Fibroblast of skin of back (primary cell): ENCODE data around the gene TTLL12.

Experiments used
- DNase-seq: peaks from one replicate; pipeline ENCODE4 v3.0.0-alpha.2; 2013

TTLL12 gene

DNA sequence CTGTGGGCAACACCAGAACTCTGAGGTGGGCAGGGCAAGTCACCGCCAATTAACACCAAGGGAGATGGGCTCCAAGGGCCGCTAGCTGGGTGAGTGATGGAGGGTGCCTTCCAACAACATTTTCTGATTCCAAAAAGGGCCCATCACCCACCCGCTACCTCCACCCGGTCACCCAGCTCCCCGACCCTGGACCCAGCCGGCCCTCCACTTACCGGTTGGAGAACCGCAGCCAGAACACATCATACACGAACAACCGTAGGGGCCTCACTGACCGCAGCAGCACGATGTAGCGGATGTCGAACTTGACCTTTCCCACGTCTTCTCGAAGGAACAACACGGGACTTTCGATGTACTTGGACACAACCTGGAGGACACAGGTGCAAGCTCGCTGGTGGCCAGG is 14.7 kb downstream of the TTLL12 start:
- no peak for DNase-seq

DNA sequence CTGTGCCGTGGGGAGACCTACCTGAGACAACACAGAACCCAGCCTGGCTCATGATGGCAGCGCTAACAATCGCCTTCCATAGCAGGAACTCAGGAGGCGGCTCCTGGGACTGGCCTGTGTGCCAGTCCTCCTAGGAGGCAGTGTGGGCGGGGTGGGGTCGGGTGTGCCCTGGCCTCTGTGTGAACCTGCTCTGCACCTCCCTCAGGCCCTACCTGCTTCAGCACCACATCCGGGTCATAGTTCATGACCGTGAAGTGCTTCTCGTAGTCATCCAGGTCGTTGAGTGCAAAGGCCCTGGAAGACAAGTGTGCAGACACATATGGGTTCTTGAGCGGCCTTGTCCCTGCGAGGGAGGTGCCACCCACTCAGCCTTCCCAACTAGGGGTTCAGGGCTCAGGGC is 15.3 kb downstream of the TTLL12 start:
- DNase-seq = no peak

DNA sequence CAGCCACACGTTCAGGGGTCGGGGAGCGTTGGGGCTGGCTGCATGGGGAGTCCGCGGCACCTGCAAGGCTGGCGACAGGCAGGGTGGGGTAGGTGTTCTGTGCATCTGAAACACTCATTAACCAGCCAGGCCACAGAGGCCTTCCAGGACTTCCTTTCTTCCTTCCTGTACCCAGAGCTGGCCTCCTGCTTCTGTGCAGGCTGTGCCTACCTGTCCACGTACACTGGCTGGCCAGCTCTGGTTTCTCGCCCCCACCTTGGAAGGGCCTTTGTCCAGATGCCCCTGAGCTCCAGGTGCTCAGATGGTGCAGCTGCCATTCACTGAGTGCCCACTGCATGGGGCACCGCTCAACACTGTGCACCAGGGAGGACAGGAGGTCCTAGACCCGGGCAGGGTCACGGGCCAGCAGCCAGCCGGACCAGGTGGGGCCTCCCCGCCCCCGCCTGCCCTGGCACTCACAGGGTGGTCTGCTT is 15.9 kb downstream of the TTLL12 start:
- no peak for DNase-seq

DNA sequence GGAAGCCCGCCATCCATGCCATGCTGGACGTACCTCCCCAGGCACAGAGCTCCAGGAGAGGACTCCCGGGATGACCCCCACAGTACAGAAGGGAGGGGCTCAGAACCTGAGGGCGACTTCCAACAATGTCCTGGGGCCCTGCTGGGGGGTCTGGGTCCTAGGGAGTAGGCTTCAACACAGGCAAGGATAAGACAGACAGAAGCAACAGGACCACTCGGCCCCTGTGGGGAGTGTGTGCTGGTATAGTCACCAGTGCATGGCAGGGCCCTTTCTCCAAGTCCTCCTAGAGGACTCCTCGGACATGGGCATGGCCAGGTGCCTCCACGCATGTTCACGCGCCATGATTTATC is 16.8 kb downstream of the TTLL12 start:
- no peak for DNase-seq

DNA sequence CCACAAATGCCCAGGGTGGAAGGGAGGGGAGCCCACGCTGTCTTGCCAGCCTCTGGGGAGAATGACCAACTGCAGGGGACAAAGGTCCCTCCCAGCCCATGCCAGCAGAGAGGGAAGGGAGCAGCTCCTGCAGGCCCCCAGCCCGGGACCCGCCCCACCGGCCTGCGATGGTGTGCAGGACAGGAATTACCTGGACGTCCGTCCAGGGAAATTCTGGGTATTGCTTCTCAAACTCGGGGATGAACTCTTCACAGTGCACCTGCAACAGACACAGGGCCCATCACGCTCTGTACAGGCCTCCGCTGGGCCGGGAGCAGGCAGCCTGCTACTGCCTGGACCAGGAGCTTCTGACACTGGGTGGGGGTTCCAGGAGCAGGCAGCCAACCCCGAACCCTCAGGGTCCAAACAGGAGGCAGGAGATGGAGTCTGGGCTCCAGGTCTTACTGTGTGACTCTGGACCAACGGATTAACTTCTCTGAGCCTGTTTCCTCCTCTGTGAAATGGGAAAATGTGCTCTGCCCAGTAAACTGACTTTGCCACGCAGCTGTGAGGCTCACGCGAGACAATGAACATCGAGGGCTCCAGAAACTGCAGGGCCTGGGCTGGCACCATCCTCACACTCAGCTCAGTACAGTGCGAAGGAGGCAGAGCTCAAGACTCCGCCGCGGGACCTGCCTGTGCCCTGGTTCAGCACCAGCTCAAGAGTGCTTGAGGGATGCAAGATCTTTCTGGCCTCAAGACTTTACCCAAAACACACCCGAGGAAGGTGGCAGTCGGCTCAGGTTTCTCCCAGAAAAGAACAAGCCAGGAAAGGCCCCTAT is 17.4 kb downstream of the TTLL12 start:
- no peak for DNase-seq

DNA sequence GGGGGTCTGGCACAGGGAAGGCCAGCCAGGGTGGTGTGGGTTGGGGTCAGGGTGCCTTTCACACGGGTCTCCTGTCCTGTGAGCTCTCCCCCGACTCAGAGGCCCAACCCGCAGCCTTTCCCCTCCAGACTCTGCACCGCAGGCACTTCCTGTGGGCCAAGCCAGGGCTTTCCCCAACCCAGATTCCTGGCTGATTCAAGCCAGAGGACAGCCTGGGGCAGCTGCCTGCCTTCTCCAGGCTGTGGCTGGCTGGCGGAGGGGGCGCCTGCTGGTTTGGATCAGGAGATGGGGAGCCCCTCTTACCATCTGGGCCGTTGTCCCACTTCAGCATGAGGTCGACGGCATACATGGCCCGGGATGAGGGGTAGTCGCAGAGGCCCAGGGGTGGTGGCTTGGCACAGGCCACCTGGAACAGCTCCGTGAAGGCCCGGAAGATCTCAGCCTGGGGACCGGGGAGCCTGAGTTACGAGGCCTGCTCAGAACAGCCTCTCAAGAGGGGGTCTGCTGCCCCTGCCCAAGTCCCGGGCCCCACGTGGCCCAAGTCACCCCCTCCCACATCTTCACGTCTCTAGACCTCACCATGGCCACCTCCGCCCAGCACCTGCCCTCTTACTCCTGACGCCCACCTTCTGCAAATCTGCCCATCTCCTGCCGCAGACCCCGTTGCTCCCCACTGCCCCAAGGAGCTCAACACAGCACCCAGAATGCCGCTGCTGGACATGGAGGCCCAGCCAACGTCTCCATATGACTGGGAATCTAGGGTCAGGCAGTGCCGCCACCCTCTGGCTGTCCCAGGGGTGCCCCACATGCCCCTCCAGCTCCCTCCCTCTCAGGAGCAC is 18.2 kb downstream of the TTLL12 start:
- peak; percentile 72 for DNase-seq

DNA sequence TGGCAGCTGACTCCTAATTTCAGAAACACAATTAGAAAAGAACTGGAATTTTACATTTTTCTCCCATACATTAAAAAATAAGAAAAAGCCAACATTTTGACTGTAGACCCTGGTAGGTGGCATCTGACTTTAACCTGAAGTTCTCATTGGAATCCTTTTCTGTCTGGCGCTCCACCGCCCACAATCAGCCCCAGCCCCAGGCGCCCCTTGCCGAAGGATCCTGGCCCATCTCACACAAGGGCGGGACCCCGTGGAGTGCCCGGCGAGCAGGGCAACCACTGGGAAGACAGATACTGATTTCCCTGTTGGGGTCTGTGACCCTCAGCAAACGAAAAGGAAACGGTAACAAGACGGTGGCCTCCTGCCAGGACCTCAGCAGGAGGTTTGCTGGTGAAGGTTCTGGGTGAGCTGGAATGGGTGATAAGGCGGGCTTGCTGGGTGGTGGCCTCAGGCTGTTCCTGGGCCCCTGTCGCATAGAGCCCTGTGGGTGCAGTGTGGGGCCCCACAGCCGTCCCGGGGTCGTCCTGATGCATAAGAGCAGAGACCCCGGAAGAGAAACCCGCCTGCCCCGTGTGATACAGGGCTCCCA is 19.8 kb downstream of the TTLL12 start:
- no peak for DNase-seq

DNA sequence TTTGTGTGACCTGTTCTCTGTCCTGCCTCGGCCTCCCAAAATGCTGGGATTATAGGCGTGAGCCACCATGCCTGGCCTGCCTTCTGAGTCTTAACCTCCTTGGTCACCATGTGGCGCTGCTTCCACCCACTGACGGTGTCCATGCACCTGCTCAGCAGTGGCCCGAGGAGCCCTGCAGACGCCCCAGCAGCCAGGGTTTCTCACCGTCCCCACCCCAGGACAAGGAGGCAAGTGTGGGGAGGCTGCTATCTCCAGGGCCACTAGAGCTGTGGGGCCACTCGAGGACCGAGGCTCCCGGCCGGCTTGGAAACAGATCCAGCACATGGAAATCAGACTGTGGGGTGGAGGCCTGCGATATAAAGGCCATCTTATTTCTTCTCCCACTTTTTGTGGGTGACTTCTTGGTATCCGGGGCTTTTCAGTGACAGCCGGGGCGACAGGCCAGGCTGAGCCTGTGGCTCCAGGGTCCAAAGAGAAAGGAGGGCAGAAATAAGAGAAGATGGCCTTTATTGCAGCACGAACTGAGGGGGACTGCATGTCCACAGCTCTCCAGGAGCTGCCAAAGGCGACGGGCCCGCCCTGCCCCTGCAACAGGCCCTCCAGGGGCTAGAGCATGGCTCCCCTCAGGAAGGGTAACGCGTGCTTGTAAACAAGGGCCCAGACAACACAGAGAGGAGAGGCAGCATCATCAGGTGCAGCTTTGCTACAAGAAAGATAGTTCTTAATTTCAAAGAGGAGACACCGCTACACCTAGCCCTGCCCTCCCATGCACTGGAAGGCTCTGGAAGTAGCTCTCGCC is 20.6 kb downstream of the TTLL12 start:
- no peak for DNase-seq

DNA sequence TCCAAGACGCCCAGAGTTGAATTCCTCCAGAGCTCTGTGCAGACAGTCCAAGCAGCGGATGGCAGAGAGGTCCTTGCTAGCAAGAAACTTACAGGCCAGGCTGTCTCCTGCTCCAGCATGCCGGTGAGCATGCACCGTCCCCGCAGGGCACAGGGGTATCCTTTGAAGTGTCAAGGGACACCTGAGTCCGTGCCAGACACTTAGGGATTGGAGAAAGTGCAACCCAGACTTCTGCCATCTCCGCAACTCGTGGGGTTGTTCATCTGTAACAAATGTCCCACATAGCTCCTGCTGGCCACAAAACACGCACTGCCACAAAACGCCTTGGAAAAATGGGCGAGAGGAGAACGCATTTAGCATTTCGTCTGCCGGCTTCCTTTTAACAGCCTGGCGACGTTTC is 22.3 kb downstream of the TTLL12 start:
- DNase-seq = no peak

DNA sequence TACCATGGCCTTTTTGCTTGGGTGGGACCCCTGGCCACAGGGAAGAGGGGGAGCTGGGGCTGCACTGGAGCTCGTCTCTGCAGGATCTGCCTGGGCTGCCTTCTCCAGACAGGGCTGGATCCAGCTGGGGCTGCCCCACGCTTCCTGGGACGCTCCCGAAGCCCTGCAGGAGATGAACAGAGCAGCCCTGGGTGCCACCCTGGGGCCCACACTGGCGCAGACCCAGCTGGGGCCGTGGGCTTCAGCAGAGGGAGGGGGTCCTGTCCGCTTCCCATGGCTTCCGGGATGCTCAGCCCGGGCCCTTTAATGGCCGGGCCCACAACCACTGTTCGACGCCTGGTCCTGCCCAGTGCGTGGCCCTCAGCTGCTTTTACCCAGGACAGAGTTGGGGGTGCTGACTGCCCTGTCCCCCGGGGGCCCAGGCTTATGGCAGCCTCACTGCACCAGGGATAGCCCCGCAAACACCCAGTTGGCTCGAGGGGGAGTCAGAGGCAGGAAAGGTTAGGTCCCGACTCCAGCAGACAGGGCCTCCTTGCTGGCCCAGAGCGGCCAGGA is 23.6 kb downstream of the TTLL12 start:
- no peak for DNase-seq

DNA sequence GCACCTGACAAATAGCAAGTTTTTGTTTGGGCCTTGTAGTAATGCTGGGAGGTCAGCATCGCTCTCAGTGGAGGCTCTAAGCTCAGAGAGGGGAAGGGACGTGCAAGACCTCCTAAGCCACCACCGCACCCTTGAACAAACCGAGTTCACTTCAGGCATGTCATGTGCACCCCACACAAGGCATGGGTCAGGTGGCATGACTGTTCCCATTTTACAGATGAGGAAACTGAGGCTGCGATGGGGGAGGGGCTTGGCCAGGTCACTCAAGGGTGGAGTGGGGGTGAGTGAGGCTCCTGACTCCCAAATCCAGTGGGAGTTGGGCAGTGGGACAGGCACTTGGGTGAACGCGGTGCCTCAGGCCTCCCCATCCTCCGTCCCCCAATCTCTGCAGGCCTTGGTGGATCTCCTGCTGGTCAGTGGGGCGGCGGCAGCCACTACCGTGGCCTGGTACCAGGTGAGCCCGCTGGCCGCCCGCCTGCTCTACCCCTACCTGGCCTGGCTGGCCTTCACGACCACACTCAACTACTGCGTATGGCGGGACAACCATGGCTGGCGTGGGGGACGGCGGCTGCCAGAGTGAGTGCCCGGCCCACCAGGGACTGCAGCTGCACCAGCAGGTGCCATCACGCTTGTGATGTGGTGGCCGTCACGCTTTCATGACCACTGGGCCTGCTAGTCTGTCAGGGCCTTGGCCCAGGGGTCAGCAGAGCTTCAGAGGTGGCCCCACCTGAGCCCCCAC is 24.4 kb downstream of the TTLL12 start:
- DNase-seq = no peak

DNA sequence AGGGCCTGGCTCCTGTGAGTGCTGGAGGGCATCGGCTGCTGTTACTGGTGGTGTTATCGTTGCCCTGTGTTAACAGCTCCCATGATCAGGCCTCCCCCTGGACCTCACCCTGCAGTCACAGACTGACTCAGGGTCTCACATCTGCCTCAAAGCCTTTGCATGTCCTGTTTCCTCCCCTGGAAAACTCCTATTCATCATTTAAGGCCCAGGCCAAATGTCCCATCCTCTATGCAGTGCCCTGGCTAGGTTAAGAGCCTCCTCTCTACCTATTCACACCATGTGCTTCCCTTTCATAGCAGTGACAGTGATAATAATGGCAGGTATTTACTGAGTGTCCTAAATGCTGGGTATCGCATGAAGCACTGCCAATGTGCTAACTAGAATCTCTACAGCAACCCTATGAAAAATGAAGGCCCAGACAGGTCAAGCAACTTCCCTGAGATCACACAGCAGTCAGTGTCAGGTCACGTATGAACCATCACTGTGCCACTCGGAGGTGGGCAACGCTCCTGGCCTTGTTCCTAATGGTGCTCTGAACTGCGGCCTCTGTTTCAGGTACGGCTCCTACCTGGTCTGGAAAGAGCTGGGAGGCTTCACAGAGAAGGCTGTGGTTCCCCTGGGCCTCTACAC is 26.3 kb downstream of the TTLL12 start:
- DNase-seq = no peak

DNA sequence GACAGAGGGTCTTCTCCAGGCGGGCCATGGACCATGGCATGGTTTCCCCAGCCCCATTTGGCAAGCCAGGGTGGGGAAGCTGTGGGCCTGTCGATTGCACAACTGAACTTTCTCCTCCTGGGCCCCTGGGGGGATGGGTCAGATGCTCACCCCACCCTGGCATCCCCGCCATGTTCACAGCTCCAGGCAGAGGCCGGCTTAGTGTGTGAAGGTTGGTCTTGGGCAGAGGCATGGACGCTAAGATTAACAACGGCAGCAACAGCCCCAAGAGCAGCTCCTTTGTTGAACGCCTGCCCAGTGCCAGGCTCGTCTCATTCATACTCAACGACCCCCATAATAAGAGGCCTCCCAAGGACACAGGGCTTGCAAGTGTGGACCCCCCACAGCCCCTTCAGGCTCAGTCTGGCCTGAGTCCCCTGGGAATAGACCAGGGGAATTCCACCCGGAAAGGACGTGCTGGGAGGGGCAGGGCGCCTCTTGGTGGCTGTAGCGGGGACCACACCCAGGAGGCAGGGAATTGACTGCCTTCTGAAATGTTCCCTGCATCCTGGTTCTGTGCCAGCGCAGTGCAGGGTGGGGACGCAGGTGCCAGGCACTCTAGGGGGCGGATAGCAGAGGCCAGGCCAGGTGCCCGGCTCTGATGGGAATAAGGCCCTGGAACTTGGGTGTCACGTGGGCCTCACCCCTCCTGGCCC is 27.3 kb downstream of the TTLL12 start:
- peak; percentile 33 for DNase-seq

DNA sequence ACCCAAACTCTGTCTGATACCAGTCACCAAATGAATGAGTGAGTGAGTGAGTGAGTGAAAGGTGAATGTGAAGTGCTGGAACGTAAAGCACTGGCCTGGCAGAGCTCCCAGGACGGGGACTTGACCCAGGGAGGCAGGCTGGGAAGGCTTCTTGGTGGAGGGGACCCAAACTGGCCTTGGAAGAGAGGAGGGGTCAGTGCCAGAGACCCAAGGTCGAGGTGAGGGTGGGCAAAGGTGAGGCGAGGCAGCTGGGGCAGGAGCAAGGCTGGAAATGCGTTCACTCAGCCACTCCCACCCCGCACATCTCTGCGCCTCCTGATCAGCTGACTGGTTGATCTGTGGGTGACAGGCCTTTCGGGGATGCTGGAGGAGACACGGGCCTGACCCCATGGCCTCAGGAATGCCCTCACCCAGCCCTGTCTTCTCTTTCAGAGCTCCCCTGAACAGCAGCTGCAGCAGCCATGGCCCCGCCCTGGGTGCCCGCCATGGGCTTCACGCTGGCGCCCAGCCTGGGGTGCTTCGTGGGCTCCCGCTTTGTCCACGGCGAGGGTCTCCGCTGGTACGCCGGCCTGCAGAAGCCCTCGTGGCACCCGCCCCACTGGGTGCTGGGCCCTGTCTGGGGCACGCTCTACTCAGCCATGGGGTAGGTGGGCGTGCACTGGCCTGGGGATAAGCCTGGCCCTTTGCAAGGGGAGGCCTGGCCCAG is 28.0 kb downstream of the TTLL12 start:
- no peak for DNase-seq

DNA sequence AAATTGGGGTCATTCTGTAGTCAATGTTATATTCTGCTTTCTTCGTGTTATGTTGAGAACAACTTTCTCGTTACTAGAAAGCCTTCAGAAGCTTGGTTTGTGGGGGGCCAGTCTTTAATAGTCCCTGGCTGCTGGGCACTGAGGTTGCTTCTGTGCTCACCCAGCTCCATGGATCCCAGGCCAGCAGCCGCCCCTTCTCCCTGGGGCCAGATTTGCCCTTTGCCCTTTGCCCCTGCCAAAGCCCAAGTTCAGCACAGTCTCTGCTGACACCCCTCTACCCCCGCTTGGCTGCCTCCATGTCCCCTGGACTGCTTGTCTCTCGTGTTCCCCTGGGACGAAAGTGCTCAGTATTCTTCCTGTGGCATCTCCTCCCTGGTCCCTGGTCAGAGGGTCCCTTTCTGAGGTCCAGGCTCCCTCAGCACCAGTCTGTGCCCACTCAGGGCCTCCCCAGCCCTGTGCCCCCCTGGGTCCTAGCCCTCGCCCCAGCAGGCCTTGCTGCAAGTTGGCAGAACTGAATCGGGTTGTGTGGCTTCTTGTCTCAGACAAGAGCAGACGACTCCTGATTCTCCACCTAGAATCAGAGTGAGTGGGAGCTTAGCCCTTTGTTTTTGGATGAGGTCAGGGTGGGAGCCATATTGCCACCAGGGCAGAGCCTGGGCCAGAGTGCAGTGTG is 28.9 kb downstream of the TTLL12 start:
- DNase-seq = no peak

DNA sequence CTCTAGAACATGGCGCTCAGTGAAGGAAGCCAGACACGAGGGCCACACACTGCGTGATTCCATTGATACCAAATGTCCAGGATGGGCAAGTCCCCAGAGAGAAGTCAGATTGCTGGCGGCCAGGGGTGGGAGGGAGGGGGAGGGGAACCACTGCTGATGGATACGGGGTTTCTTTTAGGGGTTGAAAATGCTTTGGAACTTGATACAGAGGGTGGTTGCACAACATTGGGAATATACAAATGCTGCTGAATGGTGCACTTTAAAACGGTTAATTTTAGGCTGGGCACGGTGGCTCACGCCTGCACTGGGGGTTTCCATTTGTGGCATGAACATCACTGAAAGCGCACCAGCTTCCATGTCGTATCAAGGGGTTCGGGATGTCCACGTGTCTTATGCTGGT is 30.5 kb downstream of the TTLL12 start:
- DNase-seq = no peak

DNA sequence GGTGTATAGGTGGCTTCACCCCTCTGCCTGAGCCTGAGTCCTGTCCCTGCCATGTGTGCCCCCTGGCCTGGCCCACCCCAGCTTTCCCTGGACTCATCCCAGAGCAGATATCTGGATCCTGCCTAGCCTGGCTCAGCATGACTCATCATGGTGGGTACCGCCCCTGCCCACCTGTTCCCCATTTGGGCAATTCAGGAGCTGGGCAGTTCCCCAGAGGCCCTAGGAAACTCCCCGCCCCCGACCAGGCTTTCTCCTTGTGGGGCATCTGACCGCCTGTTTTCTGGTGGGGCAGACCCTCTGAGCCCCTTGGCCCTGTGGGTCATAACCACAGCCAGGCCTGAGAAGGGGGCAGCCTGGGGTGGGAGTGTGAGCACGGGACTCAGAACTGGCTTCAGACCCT is 31.1 kb downstream of the TTLL12 start:
- no peak for DNase-seq

DNA sequence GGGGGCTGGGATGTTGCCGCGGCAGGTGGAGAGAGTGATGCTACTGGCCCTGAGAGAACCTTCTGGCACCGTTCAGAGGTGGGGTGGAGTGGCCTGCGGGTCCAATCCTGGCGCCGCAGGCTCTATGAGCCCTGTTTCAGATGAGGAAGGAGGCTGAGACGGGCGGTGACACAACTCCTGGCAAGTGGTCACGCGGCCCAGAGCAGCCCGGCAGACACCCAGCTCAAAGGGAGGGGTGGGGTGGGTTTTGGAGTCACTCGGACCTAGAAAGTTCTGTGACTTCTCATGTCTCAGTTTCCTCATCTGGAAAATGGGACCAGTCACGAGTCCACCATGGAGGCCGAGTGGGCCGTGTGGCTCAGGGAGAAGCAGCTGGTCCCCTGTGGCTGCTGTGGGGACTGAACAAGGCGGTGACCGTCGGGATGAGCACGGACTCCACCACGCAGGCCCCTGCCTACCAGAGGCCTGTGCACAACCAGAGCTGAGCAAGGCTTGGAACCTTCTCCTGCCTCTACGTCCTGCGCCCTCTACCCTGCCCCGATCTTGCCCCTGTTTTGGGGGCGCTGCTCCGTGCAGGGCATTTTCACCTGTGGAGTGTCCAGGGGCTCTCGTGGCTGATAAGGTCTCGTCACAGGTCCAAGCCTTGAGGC is 31.9 kb downstream of the TTLL12 start:
- no peak for DNase-seq

DNA sequence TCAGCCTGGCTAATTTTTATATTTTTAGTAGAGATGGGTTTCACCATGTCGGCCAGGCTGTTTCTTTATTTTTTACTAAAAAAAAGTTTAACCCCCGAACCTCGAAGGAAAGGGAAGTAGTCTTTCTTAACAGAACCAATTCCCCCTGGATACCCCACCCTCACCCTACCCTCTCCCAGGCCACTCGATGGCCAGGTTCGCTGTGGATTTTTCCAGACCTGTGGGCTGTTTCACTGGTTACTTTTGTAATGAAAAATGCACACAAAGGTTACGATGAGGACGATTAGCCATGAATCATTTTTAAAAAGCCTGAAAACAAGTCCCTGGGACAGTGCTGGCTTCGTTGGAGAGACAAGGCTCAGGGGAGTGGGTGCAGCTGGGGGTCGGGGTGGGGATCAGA is 33.0 kb downstream of the TTLL12 start:
- DNase-seq = no peak
